GM23338 (cell line): Measurements from ENCODE around the gene CDC26. TPM values are rescaled to one million over a fixed set of nuclear protein-coding genes. Genes with fewer than 3 reads are reported as not detected.

Experiments used
- ATAC-seq: fragments of 200-7000 bp; cut with Tn5 transposase; 3 replicates; pipeline ENCODE4 v1.9.1; 2020
- DNase-seq: peaks from one replicate; pipeline ENCODE4 v3.0.0-alpha.2; 2015; ENCODE audit warnings: low spot score
- H2AFZ ChIP-seq: fragments of 200-600 bp; sonication (generic); 2 replicates; pipeline ENCODE4 v1.8.0; 2016; ENCODE audit warnings: antibody characterized with exemption, mild to moderate bottlenecking, moderate library complexity
- H3F3A ChIP-seq: fragments of 200-600 bp; sonication (generic); replicated peaks from 2 replicates; pipeline ENCODE4 v1.8.0; 2017; ENCODE audit warnings: antibody characterized with exemption, mixed run types, low read depth
- H3K27ac ChIP-seq: fragments of 200-600 bp; sonication (generic); 2 replicates; pipeline ENCODE4 v1.6.1; 2016; ENCODE audit warnings: low read depth
- H3K27me3 ChIP-seq: fragments of 200-600 bp; sonication (generic); 2 replicates; pipeline ENCODE4 v1.8.0; 2016; ENCODE audit warnings: mild to moderate bottlenecking, mixed run types, moderate library complexity; ENCODE audit not compliant: insufficient read depth
- H3K36me3 ChIP-seq: fragments of 200-600 bp; sonication (generic); 2 replicates; pipeline ENCODE4 v1.8.0; 2016; ENCODE audit warnings: mild to moderate bottlenecking; ENCODE audit not compliant: insufficient read depth
- H3K4me1 ChIP-seq: fragments of 200-600 bp; sonication (generic); 2 replicates; pipeline ENCODE4 v1.8.0; 2016; ENCODE audit warnings: mild to moderate bottlenecking, moderate library complexity; ENCODE audit not compliant: insufficient read depth
- H3K4me2 ChIP-seq: fragments of 200-600 bp; sonication (generic); 2 replicates; pipeline ENCODE4 v1.7.1; 2017; ENCODE audit warnings: mixed run types
- H3K4me3 ChIP-seq: fragments of 200-600 bp; sonication (generic); 2 replicates; pipeline ENCODE4 v1.6.1; 2016; ENCODE audit warnings: mixed run types
- H3K79me2 ChIP-seq: fragments of 200-600 bp; sonication (generic); replicated peaks from 2 replicates; pipeline ENCODE4 v1.8.0; 2017; ENCODE audit warnings: mild to moderate bottlenecking; ENCODE audit not compliant: insufficient read depth
- H3K9me2 ChIP-seq: fragments of 200-600 bp; sonication (generic); 2 replicates; pipeline ENCODE4 v1.8.0; 2017; ENCODE audit not compliant: insufficient read depth
- H4K20me1 ChIP-seq: fragments of 200-600 bp; sonication (generic); replicated peaks from 2 replicates; pipeline ENCODE4 v1.8.0; 2017; ENCODE audit warnings: mild to moderate bottlenecking; ENCODE audit not compliant: insufficient read depth
- H3K27ac Mint-ChIP-seq: 2 replicates; pipeline ENCODE4 v1.8.0; 2020; ENCODE audit warnings: inconsistent platforms, mild to moderate bottlenecking, moderate library complexity, mixed read lengths
- H3K27me3 Mint-ChIP-seq: 3 replicates; pipeline ENCODE4 v1.8.0; 2022; ENCODE audit warnings: low read depth, mild to moderate bottlenecking, moderate library complexity, mixed read lengths, inconsistent platforms; ENCODE audit not compliant: insufficient read depth, poor library complexity
- H3K36me3 Mint-ChIP-seq: 3 replicates; pipeline ENCODE4 v1.8.0; 2021; ENCODE audit warnings: low read depth, mild to moderate bottlenecking, inconsistent platforms, moderate library complexity, mixed read lengths
- H3K4me1 Mint-ChIP-seq: 3 replicates; pipeline ENCODE4 v1.8.0; 2020; ENCODE audit warnings: mild to moderate bottlenecking, inconsistent platforms, mixed read lengths
- H3K4me3 Mint-ChIP-seq: 3 replicates; pipeline ENCODE4 v1.8.0; 2021; ENCODE audit warnings: moderate library complexity, mild to moderate bottlenecking, inconsistent platforms, mixed read lengths
- H3K9me3 Mint-ChIP-seq: 3 replicates; pipeline ENCODE4 v1.8.0; 2020; ENCODE audit warnings: moderate library complexity, mild to moderate bottlenecking, inconsistent platforms, mixed read lengths
- CREB1 ChIP-seq: fragments of 250-450 bp; sonication (Bioruptor Pico); IDR thresholded peaks from 2 replicates; pipeline ENCODE4 v1.5.0; 2020; ENCODE audit warnings: low read depth, mild to moderate bottlenecking, moderate library complexity
- CTCF ChIP-seq, 2 experiments: fragments of 200-600 bp in 1 of 2; sonication (generic) in 1 of 2; conservative IDR thresholded peaks; 2 replicates each; pipeline versions ENCODE4 v1.5.1 to v1.6.1; 2016 to 2017; ENCODE audit warnings: antibody characterized with exemption in 2 of 2, low read depth in 2 of 2, mild to moderate bottlenecking in 2 of 2, moderate library complexity in 1 of 2
- EZH2 ChIP-seq: fragments of 200-600 bp; sonication (generic); IDR thresholded peaks from one replicate; pipeline ENCODE4 v1.8.0; 2017; ENCODE audit warnings: antibody characterized with exemption, mild to moderate bottlenecking, low read depth; ENCODE audit not compliant: unreplicated experiment
- JUNB ChIP-seq: IDR thresholded peaks from one replicate; pipeline ENCODE4 v1.6.1; 2016; ENCODE audit warnings: antibody characterized with exemption; ENCODE audit not compliant: unreplicated experiment
- NANOG ChIP-seq: IDR thresholded peaks from 2 replicates; pipeline ENCODE4 v1.6.1; 2016; ENCODE audit warnings: antibody characterized with exemption, borderline replicate concordance
- REST ChIP-seq: IDR thresholded peaks from one replicate; pipeline ENCODE4 v1.6.1; 2018; ENCODE audit warnings: antibody characterized with exemption; ENCODE audit not compliant: unreplicated experiment
- STAT1 ChIP-seq: IDR thresholded peaks from one replicate; pipeline ENCODE4 v1.6.1; 2016; ENCODE audit warnings: antibody characterized with exemption; ENCODE audit not compliant: unreplicated experiment
- ZNF114 ChIP-seq: fragments of 250-450 bp; sonication (Bioruptor Pico); IDR thresholded peaks from 2 replicates; pipeline ENCODE4 v1.5.0; 2020; ENCODE audit warnings: mild to moderate bottlenecking, moderate library complexity
- ZNF331 ChIP-seq: fragments of 250-450 bp; sonication (Bioruptor Pico); IDR thresholded peaks from 2 replicates; pipeline ENCODE4 v1.5.0; 2020; ENCODE audit warnings: low read depth, mild to moderate bottlenecking, moderate library complexity
- ZNF462 ChIP-seq: fragments of 250-450 bp; sonication (Bioruptor Pico); IDR thresholded peaks from 2 replicates; pipeline ENCODE4 v1.5.0; 2020; ENCODE audit warnings: mild to moderate bottlenecking, moderate library complexity
- polyA plus RNA-seq: library from polyadenylated mRNA; unstranded; fragments of >200 nt; fragmentation: Nextera tagmentation; extraction: Ambion mirVana; gene quantifications from 2 replicates; pipeline ENCODE4 v1.2.1, GENCODE V29; 2016
- total RNA-seq: library from RNA; depleted of rRNA; stranded (reverse); fragments of >200 nt; shearing (Covaris generic); gene quantifications from 2 replicates; pipeline ENCODE4 v1.2.3, GENCODE V29; 2014
- TF ChIP-seq, protein P1 (sequence below): IDR thresholded peaks from 2 replicates; pipeline ENCODE4 v1.6.1; 2016; ENCODE audit warnings: antibody characterized with exemption

The CDC26 gene
- total and polyA plus RNA-seq, 2 experiments from 2014 or later = 34.9 to 112 TPM

- H2AFZ ChIP-seq = no peak overlapping the region
- no peaks in the 10 kb centered on the region for H3K4me1 Mint-ChIP-seq
- H3K9me3 Mint-ChIP-seq = no peaks in the 10 kb centered on the region
- H3K4me1 ChIP-seq = no peaks in the 10 kb centered on the region
- H3F3A ChIP-seq = no peaks in the 10 kb centered on the region
- TF ChIP-seq JUNB (no peak), ZNF114 (no peak), NANOG (no peak), CTCF (conservative IDR thresholded peaks at IDR 0.05; ENCODE audit: low read depth in 2 of 2) (no peak), ZNF462 (CRISPR knock-in tag) (no peak), REST (no peak), ZNF331 (CRISPR knock-in tag) (no peak), CREB1 (CRISPR knock-in tag) (no peak), EZH2 (no peak), STAT1 (no peak)
- TF ChIP-seq, protein P1, sequence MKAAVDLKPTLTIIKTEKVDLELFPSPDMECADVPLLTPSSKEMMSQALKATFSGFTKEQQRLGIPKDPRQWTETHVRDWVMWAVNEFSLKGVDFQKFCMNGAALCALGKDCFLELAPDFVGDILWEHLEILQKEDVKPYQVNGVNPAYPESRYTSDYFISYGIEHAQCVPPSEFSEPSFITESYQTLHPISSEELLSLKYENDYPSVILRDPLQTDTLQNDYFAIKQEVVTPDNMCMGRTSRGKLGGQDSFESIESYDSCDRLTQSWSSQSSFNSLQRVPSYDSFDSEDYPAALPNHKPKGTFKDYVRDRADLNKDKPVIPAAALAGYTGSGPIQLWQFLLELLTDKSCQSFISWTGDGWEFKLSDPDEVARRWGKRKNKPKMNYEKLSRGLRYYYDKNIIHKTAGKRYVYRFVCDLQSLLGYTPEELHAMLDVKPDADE = no peak
- H3K4me3 Mint-ChIP-seq = no peak overlapping the region
- H3K27me3 Mint-ChIP-seq = peaks cover 3% of the 10 kb centered on the region
- H3K27ac ChIP-seq = no peak overlapping the region
- no peak overlapping the region for H3K4me2 ChIP-seq
- no peaks in the 10 kb centered on the region for H3K27me3 ChIP-seq
- no peaks in the 10 kb centered on the region for H3K9me2 ChIP-seq
- no peaks in the 10 kb centered on the region for H3K36me3 ChIP-seq
- ATAC-seq (no peak), DNase-seq (no peak)
- no peaks in the 10 kb centered on the region for H3K36me3 Mint-ChIP-seq
- H4K20me1 ChIP-seq = no peaks in the 10 kb centered on the region
- no peak overlapping the region for H3K4me3 ChIP-seq
- H3K27ac Mint-ChIP-seq = no peak overlapping the region
- no peaks in the 10 kb centered on the region for H3K79me2 ChIP-seq
These were observed 44.7 kb upstream of the CDC26 start for GRCh38 chr9:113320051-113320450.
